Gastroesophageal sphincter (tissue), 4 donors: ENCODE measurements around the gene KLHDC8B. TPM values are rescaled to one million over a fixed set of nuclear protein-coding genes. Genes with fewer than 3 reads are reported as not detected.

ENCODE experiments used
- ATAC-seq: fragments of 150-250 bp; one replicate; pipeline ENCODE4 v1.9.1; 2016; ENCODE audit warnings: mild to moderate bottlenecking, moderate library complexity
- H3K27ac ChIP-seq, 4 donors: fragments of 200-600 bp; sonication (generic) in 3 of 4; 1 replicate in 3 of 4; 2 replicates in 1 of 4; pipeline ENCODE4 v1.5.1; 2016 to 2019
- H3K27me3 ChIP-seq: fragments of 200-600 bp; sonication (generic); one replicate; pipeline ENCODE4 v1.5.1; 2019
- H3K36me3 ChIP-seq, 2 donors: fragments of 200-600 bp; sonication (generic); one replicate each; pipeline ENCODE4 v1.5.1; 2019; ENCODE audit warnings: control low read depth in 1 of 2
- H3K4me1 ChIP-seq, 3 donors: fragments of 200-600 bp; sonication (generic); 1 replicate in 2 of 3; 2 replicates in 1 of 3; pipeline ENCODE4 v1.5.1; 2016 to 2019; ENCODE audit warnings: control low read depth in 2 of 3
- H3K4me3 ChIP-seq, 2 donors: fragments of 200-600 bp; sonication (generic); one replicate each; pipeline ENCODE4 v1.5.1; 2019; ENCODE audit warnings: mild to moderate bottlenecking in 1 of 2, moderate library complexity in 1 of 2
- H3K9me3 ChIP-seq, 3 donors: fragments of 200-600 bp; sonication (generic); one replicate each; pipeline ENCODE4 v1.5.1; 2017 to 2019; ENCODE audit warnings: control low read depth in 2 of 3
- CTCF ChIP-seq, 4 experiments: fragments of 200-600 bp in 2 of 4; fragments of 450-650 bp in 2 of 4; sonication (generic) in 1 of 4; IDR thresholded peaks; one replicate each; pipeline ENCODE4 v1.5.1; 2017 to 2019; ENCODE audit warnings: antibody characterized with exemption in 4 of 4, mild to moderate bottlenecking in 2 of 4, moderate library complexity in 2 of 4
- EP300 ChIP-seq: sonication (generic); formaldehyde crosslinking; IDR thresholded peaks from one replicate; pipeline ENCODE4 v1.6.1; 2017; ENCODE audit warnings: antibody characterized with exemption, mild to moderate bottlenecking
- POLR2A ChIP-seq, 2 donors: fragments of 450-650 bp; IDR thresholded peaks; one replicate each; pipeline ENCODE4 v1.6.1; 2017; ENCODE audit warnings: antibody characterized with exemption in 2 of 2, mild to moderate bottlenecking in 2 of 2, moderate library complexity in 1 of 2
- POLR2AphosphoS5 ChIP-seq: sonication (generic); formaldehyde crosslinking; IDR thresholded peaks from one replicate; pipeline ENCODE4 v1.6.1; 2017; ENCODE audit warnings: antibody characterized with exemption
- WGBS, 2 donors: methylation state at CpG; one replicate each; pipeline ENCODE4 v1.1.5; 2018; ENCODE audit warnings: low coverage in 1 of 2; 5-methylcytosine and 5-hydroxymethylcytosine counted together
- total RNA-seq, 4 donors: library from RNA; depleted of rRNA; stranded (reverse); fragments of >200 nt; gene quantifications; one replicate each; pipeline ENCODE4 v1.1.0, GENCODE V29; 2016

The KLHDC8B gene
- total RNA-seq, 4 donors from 2014 or later: 39.8 to 126 (median 114) TPM

DNA sequence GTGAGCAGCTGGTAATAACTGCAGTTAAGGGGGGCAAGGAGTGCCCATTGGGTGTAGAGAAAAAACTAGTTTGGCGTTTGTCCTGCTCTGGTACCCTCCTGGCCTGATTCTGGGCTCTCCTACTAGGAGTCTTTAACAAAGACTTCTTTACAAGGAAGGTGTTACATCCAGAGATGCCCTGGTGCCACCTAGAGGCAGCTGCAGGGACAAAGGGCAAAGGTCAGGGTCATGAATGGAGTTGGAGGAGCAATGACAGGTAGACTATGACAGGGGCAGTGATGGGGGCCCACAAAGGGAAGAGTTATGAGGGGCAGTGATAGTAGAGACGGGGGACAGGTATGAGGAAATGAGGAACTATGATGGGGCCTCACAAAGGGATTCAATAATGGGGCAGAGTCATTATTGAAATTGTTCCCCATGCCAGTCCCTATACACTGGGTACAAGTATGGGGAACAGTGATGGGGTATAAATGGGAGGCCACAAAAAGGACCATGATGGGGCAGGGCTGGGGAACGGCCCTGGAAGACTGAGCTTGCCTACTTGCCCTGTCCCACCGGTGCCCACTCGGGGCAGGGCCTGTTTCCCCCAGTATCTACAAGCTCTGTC is 13.2 kb upstream of the KLHDC8B start:
- Histone ChIP-seq H3K27ac (no peak overlapping the region), H3K27me3 (no peaks in the 10 kb centered on the region), H3K4me1 (no peaks in the 10 kb centered on the region), H3K9me3 (no peaks in the 10 kb centered on the region), H3K36me3 (peaks cover 0 to 22% of the 10 kb centered on the region in 2 donors), H3K4me3 (no peak overlapping the region)
- peak in 1 of 4 experiments; percentile 30 for TF ChIP-seq CTCF (IDR thresholded peaks at IDR 0.05)
- no peak for TF ChIP-seq POLR2AphosphoS5
- no peak for TF ChIP-seq POLR2A (IDR thresholded peaks at IDR 0.05)
- no peak for TF ChIP-seq EP300
- WGBS, 2 donors: 32 to 74% methylated on average over 3 to 5 of the region's 5 CpGs
- ATAC-seq: peak; percentile 25

DNA sequence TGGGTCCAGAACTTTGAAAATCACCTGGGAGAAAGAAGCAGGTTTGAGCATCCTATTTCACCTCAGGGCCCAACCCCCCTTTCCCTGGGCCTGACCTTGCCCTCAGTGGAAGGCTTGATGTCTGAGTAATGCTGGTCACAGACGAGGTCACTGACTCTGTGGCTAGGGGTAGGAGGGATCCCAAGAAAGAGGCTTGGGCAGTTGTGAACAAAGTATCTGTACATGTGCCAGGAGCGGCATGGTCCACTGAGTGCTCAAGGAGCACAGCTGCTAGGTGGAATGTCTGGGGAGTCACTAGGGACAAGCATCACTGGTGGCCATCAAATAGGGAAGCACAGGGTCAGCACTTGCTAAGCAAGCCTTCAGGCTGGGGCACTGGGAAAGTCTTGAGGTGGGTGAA is 12.6 kb upstream of the KLHDC8B start:
- WGBS, 2 donors: no CpG with 5 or more reads among the region's 2 CpGs
- no peaks in the 10 kb centered on the region for H3K27me3 ChIP-seq
- TF ChIP-seq CTCF (IDR thresholded peaks at IDR 0.05) (no peak), EP300 (no peak), POLR2AphosphoS5 (no peak), POLR2A (IDR thresholded peaks at IDR 0.05) (no peak)
- no peak overlapping the region for H3K4me3 ChIP-seq
- no peak for ATAC-seq
- H3K4me1 ChIP-seq: peaks cover 0 to 3% (median 0%) of the 10 kb centered on the region in 3 donors
- H3K36me3 ChIP-seq: peaks cover 0 to 28% of the 10 kb centered on the region in 2 donors
- no peaks in the 10 kb centered on the region for H3K9me3 ChIP-seq
- H3K27ac ChIP-seq: no peak overlapping the region

DNA sequence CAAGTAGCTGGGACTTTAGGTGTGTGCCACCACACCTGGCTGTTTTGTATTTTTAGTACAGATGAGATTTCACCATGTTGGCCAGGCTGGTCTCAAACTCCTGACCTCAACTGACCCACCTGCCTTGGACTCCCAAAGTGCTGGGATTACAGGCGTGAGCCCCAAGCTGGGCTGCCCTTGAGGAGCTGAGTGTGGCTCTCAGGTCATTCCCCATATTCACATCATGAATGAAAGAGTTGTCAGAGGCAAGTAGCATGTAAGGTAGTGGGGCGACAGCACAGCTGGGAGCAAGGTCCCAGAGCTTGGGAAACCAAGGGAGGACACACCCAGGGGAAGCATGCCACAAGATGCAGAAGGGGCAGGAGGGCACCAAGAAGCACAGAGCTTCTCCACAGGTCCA is 10.2 kb upstream of the KLHDC8B start:
- TF ChIP-seq EP300 (no peak), POLR2AphosphoS5 (no peak), POLR2A (IDR thresholded peaks at IDR 0.05) (no peak), CTCF (IDR thresholded peaks at IDR 0.05) (no peak)
- no peak overlapping the region for H3K4me3 ChIP-seq
- no CpG with 5 or more reads among the region's 2 CpGs for WGBS, 2 donors
- H3K9me3 ChIP-seq: no peaks in the 10 kb centered on the region
- peaks cover 0 to 23% (median 10%) of the 10 kb centered on the region in 3 donors for H3K4me1 ChIP-seq
- no peak for ATAC-seq
- H3K27me3 ChIP-seq: no peaks in the 10 kb centered on the region
- no peak overlapping the region for H3K27ac ChIP-seq
- peaks cover 0 to 35% of the 10 kb centered on the region in 2 donors for H3K36me3 ChIP-seq

GRCh38 chr3:49161808-49162530 is 9.4 kb upstream of the KLHDC8B start:
- no CpG with 5 or more reads among the region's 3 CpGs for WGBS, 2 donors
- Histone ChIP-seq H3K9me3 (no peaks in the 10 kb centered on the region), H3K27ac (no peak overlapping the region), H3K4me1 (peaks cover 0 to 30% (median 16%) of the 10 kb centered on the region in 3 donors), H3K27me3 (no peaks in the 10 kb centered on the region), H3K4me3 (no peak overlapping the region), H3K36me3 (peaks cover 0 to 35% of the 10 kb centered on the region in 2 donors)
- TF ChIP-seq EP300 (no peak), POLR2AphosphoS5 (no peak), CTCF (IDR thresholded peaks at IDR 0.05) (no peak)
- ATAC-seq: no peak
